MM.1S (cell line): ENCODE results near the gene ZBTB26.

Experiments
- EZH2 ChIP-seq: fragments of 300-600 bp; sonication (generic); optimal IDR thresholded peaks from 2 replicates; pipeline ENCODE3; 2017; ENCODE audit warnings: low read depth, mild to moderate bottlenecking, antibody characterized with exemption, low read length, mixed read lengths
- EZH2phosphoT487 ChIP-seq: fragments of 300-600 bp; sonication (generic); IDR thresholded peaks from 2 replicates; pipeline ENCODE4 v1.6.1; 2018; ENCODE audit warnings: antibody characterized with exemption, low read length
- TF ChIP-seq, protein P1 (sequence below): fragments of 300-600 bp; sonication (generic); IDR thresholded peaks from 2 replicates; pipeline ENCODE4 v1.5.1; 2016; ENCODE audit warnings: antibody characterized with exemption, low read length, mixed read lengths

DNA sequence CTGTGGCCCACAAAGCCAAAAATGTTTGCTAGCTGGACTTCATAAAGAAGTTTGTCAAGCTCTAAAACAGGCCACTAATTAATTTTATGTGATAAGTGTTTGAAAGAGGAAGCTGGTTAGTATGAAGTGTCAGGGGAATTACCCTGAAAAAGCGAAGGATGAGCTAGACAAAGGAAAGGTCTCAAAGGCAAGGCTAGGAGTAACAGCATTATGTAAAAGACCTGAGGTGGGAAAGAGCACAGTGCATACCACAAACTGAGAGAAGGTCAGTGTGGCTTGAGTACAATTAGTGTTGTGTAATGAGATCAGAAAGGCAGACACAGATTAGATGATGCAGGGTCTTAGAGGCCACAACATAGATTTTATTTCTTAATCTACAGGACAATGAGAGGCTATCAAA, 55.8 kb downstream of the ZBTB26 start:
- TF ChIP-seq, protein P1, sequence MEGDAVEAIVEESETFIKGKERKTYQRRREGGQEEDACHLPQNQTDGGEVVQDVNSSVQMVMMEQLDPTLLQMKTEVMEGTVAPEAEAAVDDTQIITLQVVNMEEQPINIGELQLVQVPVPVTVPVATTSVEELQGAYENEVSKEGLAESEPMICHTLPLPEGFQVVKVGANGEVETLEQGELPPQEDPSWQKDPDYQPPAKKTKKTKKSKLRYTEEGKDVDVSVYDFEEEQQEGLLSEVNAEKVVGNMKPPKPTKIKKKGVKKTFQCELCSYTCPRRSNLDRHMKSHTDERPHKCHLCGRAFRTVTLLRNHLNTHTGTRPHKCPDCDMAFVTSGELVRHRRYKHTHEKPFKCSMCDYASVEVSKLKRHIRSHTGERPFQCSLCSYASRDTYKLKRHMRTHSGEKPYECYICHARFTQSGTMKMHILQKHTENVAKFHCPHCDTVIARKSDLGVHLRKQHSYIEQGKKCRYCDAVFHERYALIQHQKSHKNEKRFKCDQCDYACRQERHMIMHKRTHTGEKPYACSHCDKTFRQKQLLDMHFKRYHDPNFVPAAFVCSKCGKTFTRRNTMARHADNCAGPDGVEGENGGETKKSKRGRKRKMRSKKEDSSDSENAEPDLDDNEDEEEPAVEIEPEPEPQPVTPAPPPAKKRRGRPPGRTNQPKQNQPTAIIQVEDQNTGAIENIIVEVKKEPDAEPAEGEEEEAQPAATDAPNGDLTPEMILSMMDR = no peak
- TF ChIP-seq EZH2 = no peak
- TF ChIP-seq EZH2phosphoT487 = no peak
